SK-N-SH (cell line): ENCODE data around the gene SRD5A1. TPM values are rescaled to one million over a fixed set of nuclear protein-coding genes. Genes with fewer than 3 reads are reported as not detected.

ENCODE experiments used
- CTCF ChIA-PET: fragments of 300-600, 350-600 bp; formaldehyde crosslinking; extraction: SDS; loops from one replicate; lab custom pipeline; 2021; lab: Yijun Ruan, JAX
- POLR2A ChIA-PET: fragments of 350-600 bp; sonication (Branson Sonifier 250); formaldehyde crosslinking; extraction: SDS; loops from one replicate; lab custom pipeline; 2020; ENCODE audit warnings: antibody characterized with exemption, inconsistent platforms; lab: Yijun Ruan, JAX
- DNase-seq: peaks from one replicate; pipeline ENCODE4 v3.0.0; 2012
- H2AFZ ChIP-seq: fragments of 200-600 bp; sonication (generic); 2 replicates; pipeline ENCODE4 v1.8.1; 2016; ENCODE audit warnings: antibody characterized with exemption, mild to moderate bottlenecking, low read depth
- H3F3A ChIP-seq: fragments of 200-600 bp; sonication (generic); replicated peaks from 2 replicates; pipeline ENCODE3; 2016; ENCODE audit warnings: antibody characterized with exemption, mild to moderate bottlenecking; ENCODE audit not compliant: insufficient read depth
- H3K27ac ChIP-seq, 2 experiments: fragments of 200-500 bp in 1 of 2; fragments of 200-600 bp in 1 of 2; sonication (Bioruptor generic) in 1 of 2; sonication (generic), shearing (Covaris generic) in 1 of 2; 2 replicates each; pipeline versions ENCODE4 v1.5.1 to v1.6.1; 2014 to 2016; ENCODE audit warnings: low read depth in 2 of 2, inconsistent platforms in 1 of 2, low read length in 1 of 2, mild to moderate bottlenecking in 1 of 2, mixed read lengths in 1 of 2
- H3K27me3 ChIP-seq: fragments of 200-600 bp; sonication (generic), shearing (Covaris generic); 2 replicates; pipeline ENCODE4 v1.6.1; 2016; ENCODE audit warnings: mixed run types; ENCODE audit not compliant: insufficient read depth
- H3K36me3 ChIP-seq, 2 experiments: fragments of 200-500 bp in 1 of 2; fragments of 200-600 bp in 1 of 2; sonication (Bioruptor generic) in 1 of 2; sonication (generic) in 1 of 2; replicated peaks in 1 of 2; 2 replicates each; pipeline versions ENCODE3 to v1.5.1; 2014 to 2016; ENCODE audit warnings: low read length in 1 of 2, mild to moderate bottlenecking in 1 of 2; ENCODE audit not compliant: insufficient read depth in 2 of 2, control insufficient read depth in 1 of 2
- H3K4me1 ChIP-seq, 2 experiments: fragments of 200-500 bp in 1 of 2; fragments of 200-600 bp in 1 of 2; sonication (Bioruptor generic) in 1 of 2; sonication (generic), shearing (Covaris generic) in 1 of 2; 2 replicates each; pipeline versions ENCODE4 v1.5.1 to v1.6.1; 2014 to 2016; ENCODE audit warnings: low read depth in 1 of 2, low read length in 1 of 2, mixed run types in 1 of 2; ENCODE audit not compliant: insufficient read depth in 2 of 2, control insufficient read depth in 1 of 2
- H3K4me2 ChIP-seq: fragments of 200-600 bp; sonication (generic), shearing (Covaris generic); 2 replicates; pipeline ENCODE4 v1.6.1; 2017; ENCODE audit warnings: mixed run types
- H3K4me3 ChIP-seq, 2 experiments: fragments of 200-500 bp in 1 of 2; fragments of 200-600 bp in 1 of 2; sonication (Bioruptor generic) in 1 of 2; sonication (generic), shearing (Covaris generic) in 1 of 2; 2 replicates each; pipeline versions ENCODE4 v1.5.1 to v1.8.1; 2014 to 2016; ENCODE audit warnings: low read depth in 2 of 2, inconsistent platforms in 1 of 2, low read length in 1 of 2, mild to moderate bottlenecking in 1 of 2, mixed read lengths in 1 of 2, moderate library complexity in 1 of 2
- H3K79me2 ChIP-seq: fragments of 200-600 bp; sonication (generic); 2 replicates; pipeline ENCODE4 v1.8.1; 2017; ENCODE audit warnings: mild to moderate bottlenecking; ENCODE audit not compliant: insufficient read depth
- H3K9ac ChIP-seq: fragments of 200-600 bp; sonication (generic); 2 replicates; pipeline ENCODE4 v1.6.1; 2017; ENCODE audit warnings: mixed run types
- H3K9me2 ChIP-seq: fragments of 200-600 bp; sonication (generic); 2 replicates; pipeline ENCODE4 v1.6.1; 2017; ENCODE audit warnings: mixed run types
- H3K9me3 ChIP-seq: fragments of 200-600 bp; sonication (generic); 2 replicates; pipeline ENCODE4 v1.6.1; 2017; ENCODE audit warnings: mixed run types, mild to moderate bottlenecking, moderate library complexity
- H4K20me1 ChIP-seq: fragments of 200-600 bp; sonication (generic); 2 replicates; pipeline ENCODE4 v1.6.1; 2017; ENCODE audit warnings: mild to moderate bottlenecking, mixed run types; ENCODE audit not compliant: insufficient read depth
- CHD2 ChIP-seq: fragments of 150-350 bp; IDR thresholded peaks from 2 replicates; pipeline ENCODE4 v1.6.1; 2018; ENCODE audit warnings: low read length; ENCODE audit not compliant: partially characterized antibody
- ELF1 ChIP-seq: IDR thresholded peaks from 2 replicates; pipeline ENCODE4 v1.4.0; 2012
- FOSL2 ChIP-seq: IDR thresholded peaks from 2 replicates; pipeline ENCODE4 v1.4.0; 2012; ENCODE audit warnings: low read depth, mild to moderate bottlenecking, moderate library complexity, borderline replicate concordance
- FOXM1 ChIP-seq: IDR thresholded peaks from 2 replicates; pipeline ENCODE4 v1.4.0; 2012; ENCODE audit warnings: low read depth, mild to moderate bottlenecking
- GABPA ChIP-seq: IDR thresholded peaks from 2 replicates; pipeline ENCODE4 v1.4.0; 2012; ENCODE audit warnings: low read depth, mild to moderate bottlenecking
- GATA2 ChIP-seq: sonication (generic); formaldehyde crosslinking; IDR thresholded peaks from 2 replicates; pipeline ENCODE4 v1.5.0; 2020; ENCODE audit warnings: mild to moderate bottlenecking, missing genetic modification reagents
- IRF3 ChIP-seq: fragments of 150-350 bp; IDR thresholded peaks from 2 replicates; pipeline ENCODE4 v1.6.1; 2016; ENCODE audit warnings: mild to moderate bottlenecking, low read depth, low read length
- JUND ChIP-seq: IDR thresholded peaks from 2 replicates; pipeline ENCODE4 v1.4.0; 2012
- MEF2A ChIP-seq: IDR thresholded peaks from 2 replicates; pipeline ENCODE4 v1.4.0; 2012; ENCODE audit warnings: low read depth, borderline replicate concordance
- NRF1 ChIP-seq: IDR thresholded peaks from 2 replicates; pipeline ENCODE4 v1.6.1; 2012; ENCODE audit warnings: low read depth, mild to moderate bottlenecking, low read length
- PBX3 ChIP-seq: IDR thresholded peaks from 2 replicates; pipeline ENCODE4; 2012
- POLR2AphosphoS5 ChIP-seq: IDR thresholded peaks from 2 replicates; pipeline ENCODE4 v1.6.1; 2012; ENCODE audit warnings: low read depth, low read length
- REST ChIP-seq: IDR thresholded peaks from 2 replicates; pipeline ENCODE4 v1.6.1; 2012; ENCODE audit warnings: mild to moderate bottlenecking, low read depth, low read length, moderate library complexity
- RFX5 ChIP-seq: IDR thresholded peaks from 2 replicates; pipeline ENCODE4 v1.6.1; 2012; ENCODE audit warnings: mild to moderate bottlenecking, improper control_type of control experiment, low read length
- RXRA ChIP-seq: IDR thresholded peaks from 2 replicates; pipeline ENCODE4 v1.4.0; 2012; ENCODE audit warnings: low read depth, mild to moderate bottlenecking, borderline replicate concordance
- SIN3A ChIP-seq: IDR thresholded peaks from 2 replicates; pipeline ENCODE4 v1.6.1; 2012; ENCODE audit warnings: low read depth, mild to moderate bottlenecking, low read length, moderate library complexity, borderline replicate concordance
- TAF1 ChIP-seq: IDR thresholded peaks from 2 replicates; pipeline ENCODE4 v1.6.1; 2012; ENCODE audit warnings: low read depth, mild to moderate bottlenecking, low read length, moderate library complexity, borderline replicate concordance
- TCF12 ChIP-seq: IDR thresholded peaks from 2 replicates; pipeline ENCODE4 v1.4.0; 2012
- TEAD4 ChIP-seq: IDR thresholded peaks from 2 replicates; pipeline ENCODE4 v1.4.0; 2012; ENCODE audit warnings: mild to moderate bottlenecking, borderline replicate concordance; ENCODE audit not compliant: insufficient read depth
- YY1 ChIP-seq: IDR thresholded peaks from 2 replicates; pipeline ENCODE4 v1.4.0; 2012; ENCODE audit warnings: low read depth, mild to moderate bottlenecking
- WGBS: methylation state at CpG from one replicate; pipeline ENCODE4 v1.1.6; 2017; ENCODE audit warnings: low lambda C conversion rate; 5-methylcytosine and 5-hydroxymethylcytosine counted together
- polyA plus RNA-seq, 3 experiments: library from polyadenylated mRNA; depleted of rRNA; stranded (reverse); fragments of >200 nt; gene quantifications; 2 replicates each; pipeline ENCODE4 v1.2.3, GENCODE V29; 2012

Gene SRD5A1
- polyA plus RNA-seq, 1 of the 3 experiments (the other 2 are of a cell fraction) = 24.0 TPM

- no peaks in the 10 kb centered on the region for H3F3A ChIP-seq
- H3K9ac ChIP-seq = no peak overlapping the region
- DNase-seq = no peak
- no peak overlapping the region for H3K4me2 ChIP-seq
- CTCF ChIA-PET = interaction anchor here (0.6 kb wide), 1 partner anchor 89 kb away, joined by 3 read pairs; no protein-coding TSS in a partner anchor
- H3K27ac ChIP-seq = no peak overlapping the region
- peaks cover 4 to 12% of the 10 kb centered on the region in 2 experiments for H3K36me3 ChIP-seq
- no peaks in the 10 kb centered on the region for H3K9me2 ChIP-seq
- WGBS = 96% methylated on average over 6 of the region's 6 CpGs
- POLR2A ChIA-PET = no interaction called here
- H3K9me3 ChIP-seq = no peaks in the 10 kb centered on the region
- H3K4me3 ChIP-seq = no peak overlapping the region
- no peak overlapping the region for H2AFZ ChIP-seq
- H3K27me3 ChIP-seq = no peaks in the 10 kb centered on the region
- H3K79me2 ChIP-seq = peaks cover 100% of the 10 kb centered on the region
- H3K4me1 ChIP-seq = peaks cover 48 to 61% of the 10 kb centered on the region in 2 experiments
- TF ChIP-seq FOXM1 = no peak
- TF ChIP-seq TAF1 = no peak
- TF ChIP-seq RFX5 = no peak
- TF ChIP-seq TCF12 = no peak
- TF ChIP-seq SIN3A = no peak
- TF ChIP-seq GATA2 (CRISPR knock-in tag) = no peak
- TF ChIP-seq REST = no peak
- no peak for TF ChIP-seq MEF2A
- no peak for TF ChIP-seq JUND
- TF ChIP-seq ELF1 = no peak
- TF ChIP-seq NRF1 = no peak
- TF ChIP-seq IRF3 = no peak
- no peak for TF ChIP-seq YY1
- TF ChIP-seq FOSL2 = no peak
- no peak for TF ChIP-seq GABPA
- no peak for TF ChIP-seq PBX3
- no peak for TF ChIP-seq RXRA
- TF ChIP-seq POLR2AphosphoS5 = no peak
- no peak for TF ChIP-seq CHD2
- no peak for TF ChIP-seq TEAD4
- H4K20me1 ChIP-seq = peaks cover 99% of the 10 kb centered on the region
These were observed 87.3 kb downstream of the SRD5A1 start for GRCh38 chr5:6720561-6720921.
